ENCODE results near the gene ZNRF4.

Gene ZNRF4

GRCh38 chr19:5466072-5466471 is 10.9 kb downstream of the ZNRF4 start:
- TF ChIP-seq L3MBTL2 (conservative IDR thresholded peaks at IDR 0.05) (no peak), HDGF (IDR thresholded peaks at IDR 0.05; ENCODE audit: borderline replicate concordance) (no peak), FOXK2 (IDR thresholded peaks at IDR 0.05) (no peak), PKNOX1 (IDR thresholded peaks at IDR 0.05) (no peak), ZNF384 (IDR thresholded peaks at IDR 0.05) (no peak), ARNT (IDR thresholded peaks at IDR 0.05) (no peak), SP1 (IDR thresholded peaks at IDR 0.05) (no peak), FOXA1 (IDR thresholded peaks at IDR 0.05) (no peak), SUZ12 (IDR thresholded peaks at IDR 0.05) (no peak), BHLHE40 (IDR thresholded peaks at IDR 0.05; ENCODE audit: borderline replicate concordance) (no peak), FOXM1 (IDR thresholded peaks at IDR 0.05; ENCODE audit: borderline replicate concordance) (no peak), CTBP1 (IDR thresholded peaks at IDR 0.05; ENCODE audit: borderline replicate concordance) (no peak)
- ChIA-PET CTCF (no interaction called here), POLR2A (no interaction called here)
- DNase-seq (ENCODE audit: extremely low spot score): no peak

GRCh38 chr19:5466814-5467291 is 11.6 kb downstream of the ZNRF4 start:
- DNase-seq (ENCODE audit: extremely low spot score): no peak
- ChIA-PET POLR2A (no interaction called here), CTCF (interaction anchor here (0.6 to 0.7 kb wide), 2 partner anchors 89 to 102 kb away, joined by 3 read pairs; no protein-coding TSS in a partner anchor)
- TF ChIP-seq NFRKB (IDR thresholded peaks at IDR 0.05) (no peak), HDGF (IDR thresholded peaks at IDR 0.05; ENCODE audit: borderline replicate concordance) (no peak), PKNOX1 (IDR thresholded peaks at IDR 0.05) (no peak), FOXA1 (IDR thresholded peaks at IDR 0.05) (no peak), SP1 (IDR thresholded peaks at IDR 0.05) (no peak)

GRCh38 chr19:5470264-5470671 is 15.1 kb downstream of the ZNRF4 start:
- ChIA-PET POLR2A (interaction anchor here (0.9 kb wide), 1 partner anchor 9 kb away, joined by 3 read pairs; no protein-coding TSS in a partner anchor), CTCF (no interaction called here)
- no peak for TF ChIP-seq CTBP1 (IDR thresholded peaks at IDR 0.05; ENCODE audit: borderline replicate concordance)
- TF ChIP-seq ZNF384 (IDR thresholded peaks at IDR 0.05): no peak
- no peak for TF ChIP-seq ELF4 (IDR thresholded peaks at IDR 0.05)
- no peak for TF ChIP-seq L3MBTL2 (conservative IDR thresholded peaks at IDR 0.05)
- no peak for TF ChIP-seq PKNOX1 (IDR thresholded peaks at IDR 0.05)
- no peak for TF ChIP-seq HDGF (IDR thresholded peaks at IDR 0.05; ENCODE audit: borderline replicate concordance)
- TF ChIP-seq ARNT (IDR thresholded peaks at IDR 0.05): no peak
- TF ChIP-seq SP1 (IDR thresholded peaks at IDR 0.05): no peak
- TF ChIP-seq FOXK2 (IDR thresholded peaks at IDR 0.05): no peak
- no peak for TF ChIP-seq TARDBP (IDR thresholded peaks at IDR 0.05)
- DNase-seq (ENCODE audit: extremely low spot score): no peak

GRCh38 chr19:5472286-5472685 is 17.1 kb downstream of the ZNRF4 start:
- no peak for DNase-seq (ENCODE audit: extremely low spot score)
- ChIA-PET POLR2A (interaction anchor here (1.5 kb wide), 1 partner anchor 35 kb away, joined by 4 read pairs; no protein-coding TSS in a partner anchor), CTCF (no interaction called here)
- TF ChIP-seq NFRKB (IDR thresholded peaks at IDR 0.05): no peak
- no peak for TF ChIP-seq PKNOX1 (IDR thresholded peaks at IDR 0.05)

- no peak for TF ChIP-seq CTBP1 (IDR thresholded peaks at IDR 0.05; ENCODE audit: borderline replicate concordance)
- no peak for TF ChIP-seq TARDBP (IDR thresholded peaks at IDR 0.05)
- no peak for TF ChIP-seq SP1 (IDR thresholded peaks at IDR 0.05)
- no peak for TF ChIP-seq PKNOX1 (IDR thresholded peaks at IDR 0.05)
- TF ChIP-seq FOXM1 (IDR thresholded peaks at IDR 0.05; ENCODE audit: borderline replicate concordance): no peak
- TF ChIP-seq NFRKB (IDR thresholded peaks at IDR 0.05): no peak
- TF ChIP-seq SUZ12 (IDR thresholded peaks at IDR 0.05): no peak
- no peak for TF ChIP-seq FOXA1 (IDR thresholded peaks at IDR 0.05)
- TF ChIP-seq FOXK2 (IDR thresholded peaks at IDR 0.05): no peak
- no peak for TF ChIP-seq HDGF (IDR thresholded peaks at IDR 0.05; ENCODE audit: borderline replicate concordance)
- no peak for TF ChIP-seq BHLHE40 (IDR thresholded peaks at IDR 0.05; ENCODE audit: borderline replicate concordance)
- ChIA-PET POLR2A (no interaction called here), CTCF (interaction anchor here (0.6 kb wide), 1 partner anchor 63 kb away, joined by 4 read pairs; no protein-coding TSS in a partner anchor)
- no peak for DNase-seq (ENCODE audit: extremely low spot score)
These were observed 18.4 kb downstream of the ZNRF4 start for GRCh38 chr19:5473646-5474045.

GRCh38 chr19:5477451-5478215 is 22.4 kb downstream of the ZNRF4 start:
- ChIA-PET POLR2A (interaction anchor here (0.6 kb wide), 1 partner anchor 41 kb away, joined by 3 read pairs; no protein-coding TSS in a partner anchor), CTCF (no interaction called here)
- no peak for DNase-seq (ENCODE audit: extremely low spot score)
- TF ChIP-seq CTBP1 (IDR thresholded peaks at IDR 0.05; ENCODE audit: borderline replicate concordance): no peak
- no peak for TF ChIP-seq LEF1 (IDR thresholded peaks at IDR 0.05; ENCODE audit: borderline replicate concordance)
- TF ChIP-seq SUZ12 (IDR thresholded peaks at IDR 0.05): no peak
- TF ChIP-seq TARDBP (IDR thresholded peaks at IDR 0.05): no peak
- TF ChIP-seq BHLHE40 (IDR thresholded peaks at IDR 0.05; ENCODE audit: borderline replicate concordance): no peak
- TF ChIP-seq FOXK2 (IDR thresholded peaks at IDR 0.05): no peak

Data from HEK293T (cell line).